Measurements from ENCODE around the gene NMT2. TPM values are rescaled to one million over a fixed set of nuclear protein-coding genes. Genes with fewer than 3 reads are reported as not detected.

NMT2 gene
- total RNA-seq, 1 experiment from 2014 or later = 26.1 TPM

- TF ChIP-seq EZH2 (IDR thresholded peaks at IDR 0.05) = no peak
- TF ChIP-seq TCF7L2 (IDR thresholded peaks at IDR 0.05; ENCODE audit: borderline replicate concordance, extremely low read depth, insufficient read depth, insufficient read length) = no peak
- peak; percentile 59; the same call in 1 of the 2 replicates for TF ChIP-seq ELF1 (IDR thresholded peaks at IDR 0.05; ENCODE audit: borderline replicate concordance, low read depth)
Measured at GRCh38 chr10:15097011-15097812, 71.3 kb downstream of the NMT2 start, which contains the start of gene RPP38 (continued).

GRCh38 chr10:15096661-15097010 lies 71.9 kb downstream of the NMT2 start:
- H2AFZ ChIP-seq (ENCODE audit: low read depth, low read length, poor library complexity, severe bottlenecking) = peak overlapping the region; percentile 74
- intact Hi-C loops (cut with micrococcal nuclease) = no loop called here
- TF ChIP-seq RAD21 (IDR thresholded peaks at IDR 0.05; ENCODE audit: low read depth) (no peak), FOSL1 (IDR thresholded peaks at IDR 0.05; ENCODE audit: low read depth) (no peak), EZH2 (IDR thresholded peaks at IDR 0.05) (no peak), CTCF (IDR thresholded peaks at IDR 0.05 in 2 of 3, conservative IDR thresholded peaks at IDR 0.05 in 1 of 3; ENCODE audit: borderline replicate concordance in 1 of 3, insufficient read depth in 1 of 3, low read depth in 2 of 3, low read length in 2 of 3) (no peak), EZH2phosphoT487 (IDR thresholded peaks at IDR 0.05; ENCODE audit: borderline replicate concordance) (no peak), POLR2A (IDR thresholded peaks at IDR 0.05; ENCODE audit: borderline replicate concordance, extremely low read depth, insufficient read depth, insufficient read length) (no peak), TCF7L2 (IDR thresholded peaks at IDR 0.05; ENCODE audit: borderline replicate concordance, extremely low read depth, insufficient read depth, insufficient read length) (no peak), SRF (IDR thresholded peaks at IDR 0.05; ENCODE audit: low read depth) (no peak), SP1 (IDR thresholded peaks at IDR 0.05; ENCODE audit: low read depth) (no peak), MAX (IDR thresholded peaks at IDR 0.05) (no peak), ATF3 (IDR thresholded peaks at IDR 0.05) (no peak)

More at GRCh38 chr10:15096661-15097010, 71.9 kb downstream of the NMT2 start:
- no peaks in the 10 kb centered on the region for H3K27me3 ChIP-seq (ENCODE audit: insufficient read depth, low read length)
- peak overlapping the region; percentile 87 for H3K4me2 ChIP-seq (ENCODE audit: low read length)
- H3K4me3 ChIP-seq (replicated peaks in 1 of 2; ENCODE audit: low read depth in 1 of 2, low read length in 2 of 2) = peak overlapping the region; percentile 80 to 82
- peak overlapping the region; percentile 98 for H3K27ac ChIP-seq (ENCODE audit: low read depth, low read length)
- ChIA-PET POLR2A (no interaction called here), CTCF (no interaction called here), RAD21 (ENCODE audit: low non-redundant PET in 1 of 2, low total read pairs in 2 of 2, uncharacterized antibody in 2 of 2, unreplicated experiment in 2 of 2) (no interaction called here)
- H3K9me2 ChIP-seq (ENCODE audit: insufficient read depth) = no peaks in the 10 kb centered on the region
- peaks cover 44% of the 10 kb centered on the region for H3K79me2 ChIP-seq (ENCODE audit: insufficient read depth, low read length)
- no peaks in the 10 kb centered on the region for H4K20me1 ChIP-seq (ENCODE audit: insufficient read depth)
- no peak for DNase-seq (ENCODE audit: low read depth, low spot score)
- no peak for ATAC-seq
- H3K36me3 ChIP-seq (ENCODE audit: control insufficient read depth in 1 of 2, insufficient read depth in 2 of 2, low read length in 2 of 2) = no peaks in the 10 kb centered on the region; a peak in 1 of 4 replicates
- BruUV-seq (replicated peaks) = TSS peak; percentile 61
- H3K9me3 ChIP-seq (ENCODE audit: control insufficient read depth in 1 of 2, insufficient read depth in 1 of 2, low read depth in 1 of 2, low read length in 2 of 2) = no peaks in the 10 kb centered on the region
- peak overlapping the region; percentile 90 for H3K9ac ChIP-seq (ENCODE audit: low read length)
- peaks cover 8 to 22% of the 10 kb centered on the region in 2 experiments for H3K4me1 ChIP-seq (ENCODE audit: control insufficient read depth in 1 of 2, insufficient read depth in 2 of 2, low read length in 2 of 2)
